NCI-H1694 (cell line): ENCODE measurements around the gene RGL2.
"Not testable (repeated sequence)": the region's sequence is repeated elsewhere in the genome, so short reads cannot be mapped to it uniquely, and the experiment has no call there.

Experiments
- DNase-seq: peaks from one replicate; lab custom pipeline; 2025; lab: John Stamatoyannopoulos, UW

Gene RGL2, protein sequence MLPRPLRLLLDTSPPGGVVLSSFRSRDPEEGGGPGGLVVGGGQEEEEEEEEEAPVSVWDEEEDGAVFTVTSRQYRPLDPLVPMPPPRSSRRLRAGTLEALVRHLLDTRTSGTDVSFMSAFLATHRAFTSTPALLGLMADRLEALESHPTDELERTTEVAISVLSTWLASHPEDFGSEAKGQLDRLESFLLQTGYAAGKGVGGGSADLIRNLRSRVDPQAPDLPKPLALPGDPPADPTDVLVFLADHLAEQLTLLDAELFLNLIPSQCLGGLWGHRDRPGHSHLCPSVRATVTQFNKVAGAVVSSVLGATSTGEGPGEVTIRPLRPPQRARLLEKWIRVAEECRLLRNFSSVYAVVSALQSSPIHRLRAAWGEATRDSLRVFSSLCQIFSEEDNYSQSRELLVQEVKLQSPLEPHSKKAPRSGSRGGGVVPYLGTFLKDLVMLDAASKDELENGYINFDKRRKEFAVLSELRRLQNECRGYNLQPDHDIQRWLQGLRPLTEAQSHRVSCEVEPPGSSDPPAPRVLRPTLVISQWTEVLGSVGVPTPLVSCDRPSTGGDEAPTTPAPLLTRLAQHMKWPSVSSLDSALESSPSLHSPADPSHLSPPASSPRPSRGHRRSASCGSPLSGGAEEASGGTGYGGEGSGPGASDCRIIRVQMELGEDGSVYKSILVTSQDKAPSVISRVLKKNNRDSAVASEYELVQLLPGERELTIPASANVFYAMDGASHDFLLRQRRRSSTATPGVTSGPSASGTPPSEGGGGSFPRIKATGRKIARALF

DNA sequence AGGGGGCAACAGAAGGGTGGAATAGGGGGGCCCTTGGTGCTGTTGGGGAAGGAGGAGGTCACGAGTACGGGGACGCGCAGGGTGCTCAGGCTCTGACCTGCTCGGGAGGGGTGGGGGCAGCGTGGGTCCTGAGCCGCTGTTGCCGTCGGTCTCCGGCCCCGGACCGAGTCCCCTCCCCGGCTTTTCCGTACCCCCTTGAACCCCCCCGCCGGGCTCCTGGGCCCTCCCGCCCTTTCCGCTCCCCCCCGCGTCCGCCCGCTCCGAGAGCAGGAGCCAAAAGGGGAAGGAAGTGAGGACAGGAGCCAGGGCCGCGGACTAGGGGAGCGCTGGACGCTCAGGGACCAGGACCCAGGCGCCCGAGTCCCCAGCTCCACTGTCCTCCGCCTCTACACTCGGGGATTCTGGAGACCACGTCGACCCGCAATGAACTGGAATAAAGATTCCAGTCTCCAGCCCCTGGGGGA, at the start of gene RGL2:
RGL2 (minus strand) TSS at position 170 of the 464 bp plus-strand sequence. CDS start 332 bp downstream, outside the sequence.
- no peak for DNase-seq

DNA sequence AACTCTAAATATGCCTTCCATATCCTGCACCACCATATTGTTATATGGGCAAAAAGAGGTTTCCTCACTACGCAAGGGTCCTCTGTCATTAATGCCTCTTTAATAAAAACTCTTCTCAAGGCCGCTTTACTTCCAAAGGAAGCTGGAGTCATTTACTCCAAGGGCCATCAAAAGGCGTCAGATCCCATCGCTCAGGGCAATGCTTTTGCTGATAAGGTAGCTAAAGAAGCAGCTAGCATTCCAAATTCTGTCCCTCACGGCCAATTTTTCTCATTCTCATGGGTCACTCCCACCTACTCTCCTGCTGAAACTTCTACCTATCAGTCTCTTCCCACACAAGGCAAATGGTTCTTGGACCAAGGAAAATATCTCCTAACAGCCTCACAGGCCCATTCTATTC, 49.1 kb upstream of the RGL2 start:
- no peak for DNase-seq

DNA sequence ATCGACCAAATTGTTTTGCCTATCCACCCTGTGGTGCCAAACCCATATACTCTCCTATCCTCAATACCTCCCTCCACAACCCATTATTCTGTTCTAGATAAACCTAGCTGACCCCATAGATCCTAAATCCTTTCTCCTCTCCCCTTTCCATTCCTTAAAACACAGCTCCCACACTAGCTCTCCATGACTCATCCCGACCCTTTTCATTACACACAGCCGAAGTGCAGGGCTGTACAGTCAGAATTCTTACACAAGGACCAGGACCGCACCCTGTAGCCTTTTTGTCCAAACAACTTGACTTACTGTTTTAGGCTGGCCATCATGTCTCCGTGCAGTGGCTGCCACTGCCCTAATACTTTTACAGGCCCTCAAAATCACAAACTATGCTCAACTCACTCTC, 48.2 kb upstream of the RGL2 start:
- not testable (repeated sequence) for DNase-seq

DNA sequence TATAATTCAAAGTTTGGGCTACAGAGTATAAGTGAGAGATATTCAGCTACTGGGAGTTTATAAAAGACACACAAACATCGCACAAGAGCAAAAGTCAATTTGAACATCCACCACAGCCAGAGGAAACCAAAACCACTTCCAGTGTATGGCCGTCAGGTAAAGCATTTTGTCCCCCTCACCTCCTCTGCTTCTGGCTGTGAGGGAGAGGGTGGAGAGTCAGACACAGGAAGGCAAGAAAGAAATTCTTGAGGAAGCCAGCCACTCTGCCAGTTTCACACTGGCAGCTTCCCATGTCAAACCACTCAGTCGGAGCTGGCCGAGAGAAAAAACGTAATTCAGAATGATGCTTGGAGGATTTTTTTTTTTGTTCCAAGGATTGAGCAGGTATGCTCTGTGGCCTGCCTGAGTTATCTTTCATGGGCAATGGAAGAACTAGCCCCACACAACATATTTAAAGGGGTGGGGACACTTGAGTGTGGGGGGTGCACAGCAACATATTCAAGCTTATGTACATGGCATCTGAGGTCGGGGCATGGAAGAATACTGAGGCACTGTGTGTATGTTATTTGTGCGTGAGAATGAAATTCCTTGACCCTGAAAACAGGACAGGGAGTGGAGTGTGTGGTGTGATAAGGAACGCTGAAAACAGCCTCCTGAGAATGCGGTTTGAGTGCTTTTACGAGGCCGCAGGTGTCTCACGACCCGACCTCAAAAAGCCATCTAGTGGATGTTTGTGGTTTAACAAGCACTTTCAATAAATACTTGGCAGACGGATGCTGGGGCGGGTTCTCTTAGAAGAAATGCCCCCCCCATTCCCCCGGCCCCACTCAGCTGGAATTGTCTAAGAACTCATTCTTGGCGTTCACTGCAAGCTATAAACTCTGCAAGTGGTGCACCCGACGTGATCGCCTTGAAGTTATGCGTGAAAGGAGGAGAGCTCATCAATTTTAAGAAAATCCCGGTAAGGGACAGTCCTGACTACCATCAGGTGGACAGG, 46.3 kb upstream of the RGL2 start:
- DNase-seq: peak; percentile 50

DNA sequence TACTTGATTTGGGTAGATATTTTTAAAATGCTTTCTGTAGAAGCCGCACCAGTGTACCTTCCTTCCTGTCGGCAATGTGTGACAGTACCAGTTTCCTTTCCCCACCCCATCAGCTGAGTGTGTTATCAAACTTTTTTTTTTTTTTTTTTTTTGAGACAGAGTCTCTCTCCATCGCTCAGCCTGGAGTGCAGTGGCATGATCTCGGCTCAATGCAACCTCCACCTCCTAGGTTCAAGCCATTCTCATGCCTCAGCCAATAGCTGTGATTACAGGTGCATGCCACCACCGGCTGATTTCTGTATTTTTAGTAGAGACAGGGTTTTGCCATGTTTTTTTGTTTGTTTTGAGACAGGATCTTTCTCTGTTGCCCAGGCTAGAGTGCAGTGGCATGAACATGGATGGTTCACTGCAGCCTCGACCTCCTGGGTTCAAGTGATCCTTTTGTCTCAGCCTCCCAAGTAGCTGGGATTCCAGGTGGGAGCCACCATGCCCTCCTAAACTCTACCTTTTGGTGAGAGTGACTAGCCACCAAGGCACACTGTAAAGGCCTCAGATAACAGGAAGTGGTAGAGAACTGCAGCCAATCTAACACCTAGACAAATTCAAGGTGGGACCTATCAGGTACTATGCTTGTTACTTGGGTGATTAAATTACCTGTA, 45.3 kb upstream of the RGL2 start:
- DNase-seq: no peak

DNA sequence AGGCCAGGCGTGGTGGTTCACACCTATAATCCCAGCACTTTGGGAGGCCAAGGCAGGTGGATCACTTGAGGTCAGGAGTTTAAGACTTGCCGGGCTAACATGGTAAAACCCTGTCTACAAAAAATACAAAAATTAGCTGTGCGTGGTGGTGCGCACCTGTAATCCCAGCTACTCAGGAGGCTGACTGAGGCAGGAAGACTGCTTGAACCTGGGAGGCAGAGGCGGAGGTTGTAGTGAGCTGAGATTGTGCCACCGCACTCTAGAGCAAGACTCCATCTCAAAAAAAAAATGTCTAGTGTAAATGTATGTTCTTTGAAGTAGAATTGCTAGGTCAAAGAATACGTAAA, 44.8 kb upstream of the RGL2 start:
- DNase-seq: not testable (repeated sequence)

DNA sequence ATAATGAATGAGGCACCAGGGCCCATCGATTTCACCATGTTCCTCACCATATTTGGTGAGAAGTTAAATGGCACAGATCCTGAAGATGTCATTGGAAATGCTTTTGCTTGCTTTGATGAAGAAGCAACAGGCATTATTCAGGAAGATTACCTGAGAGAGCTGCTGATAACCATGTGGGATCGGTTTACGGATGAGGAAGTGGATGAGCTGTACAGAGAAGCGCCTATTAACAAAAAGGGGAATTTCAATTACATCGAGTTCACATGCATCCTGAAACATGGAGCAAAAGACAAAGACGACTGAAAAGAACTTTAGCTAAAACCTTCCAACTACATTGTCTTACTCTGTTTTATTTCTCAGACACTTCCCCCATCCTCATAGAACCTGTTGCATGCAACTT, 40.5 kb upstream of the RGL2 start:
- no peak for DNase-seq

DNA sequence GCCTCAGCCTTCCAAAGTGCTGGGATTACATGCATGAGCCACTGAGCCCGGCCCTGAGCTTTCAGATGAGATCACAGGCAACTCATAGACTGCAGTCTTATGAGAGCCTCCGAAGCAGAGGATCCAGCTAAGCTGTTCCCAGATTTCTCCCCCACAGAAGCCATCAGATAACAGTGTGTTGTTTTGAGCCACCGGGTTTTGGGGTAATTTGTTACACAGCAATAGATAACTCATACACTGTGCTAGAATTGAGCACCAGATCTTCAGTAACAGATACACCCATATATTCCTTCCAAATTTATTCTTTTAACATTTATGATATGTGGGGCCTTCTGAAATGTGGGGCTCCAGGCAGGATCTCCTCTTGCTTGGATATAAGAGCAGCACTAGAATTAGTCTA, 37.8 kb upstream of the RGL2 start:
- DNase-seq: no peak

DNA sequence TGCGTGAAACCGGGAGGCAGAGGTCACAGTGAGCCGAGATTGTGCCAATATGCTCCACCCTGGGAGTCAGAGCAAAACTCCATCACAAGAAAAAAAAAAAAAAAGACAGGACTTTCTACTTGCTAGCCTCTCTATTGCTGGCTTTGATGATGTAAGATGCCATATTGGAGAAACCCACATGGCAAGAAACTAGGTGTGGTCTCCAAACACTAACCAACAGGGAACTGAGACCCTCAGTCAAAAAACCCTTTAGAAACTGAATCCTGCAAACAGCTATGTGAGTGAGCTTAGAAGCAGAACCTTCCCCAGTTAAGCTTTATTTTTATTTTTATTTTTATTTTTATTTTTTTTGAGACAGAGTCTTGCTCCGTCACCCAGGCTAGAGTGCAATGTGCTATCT, 37.2 kb upstream of the RGL2 start:
- DNase-seq: no peak

DNA sequence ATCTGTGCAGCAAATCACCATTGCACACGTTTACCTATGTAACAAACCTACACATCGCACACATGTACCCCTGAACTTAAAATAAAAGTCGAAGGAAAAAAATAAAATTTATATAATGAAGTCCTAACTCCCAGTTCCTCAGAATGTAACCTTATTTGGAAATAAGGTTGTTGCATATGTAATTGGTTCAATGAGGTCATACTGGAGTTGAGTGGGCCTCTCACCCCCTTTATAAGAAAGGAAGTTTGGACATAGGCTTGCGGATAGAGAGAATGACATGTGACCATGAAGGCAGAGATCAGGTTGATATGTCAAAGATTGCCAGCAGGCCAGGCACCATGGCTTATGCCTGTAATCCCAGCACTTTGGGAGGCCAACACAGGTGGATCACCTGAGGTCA, 34.9 kb upstream of the RGL2 start:
- no peak for DNase-seq

DNA sequence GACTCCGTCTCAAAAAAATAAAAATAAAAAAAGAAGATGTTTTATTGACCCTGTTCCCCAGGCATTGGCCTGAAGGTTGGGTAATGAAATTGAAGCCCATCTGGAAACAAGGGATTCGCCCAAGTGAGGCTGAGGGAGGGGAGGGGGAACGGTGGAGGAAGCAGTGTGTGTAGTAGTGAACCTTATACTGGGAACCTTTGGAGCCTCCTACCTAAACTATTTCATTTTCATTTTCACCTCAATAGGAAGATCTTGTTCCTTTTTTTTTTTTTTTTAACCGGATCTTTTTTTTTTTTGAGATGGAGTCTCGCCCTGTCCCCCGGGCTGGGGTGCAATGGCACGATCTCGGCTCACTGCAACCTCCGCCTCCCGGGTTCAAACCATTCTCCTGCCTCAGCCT, 32.0 kb upstream of the RGL2 start:
- no peak for DNase-seq

DNA sequence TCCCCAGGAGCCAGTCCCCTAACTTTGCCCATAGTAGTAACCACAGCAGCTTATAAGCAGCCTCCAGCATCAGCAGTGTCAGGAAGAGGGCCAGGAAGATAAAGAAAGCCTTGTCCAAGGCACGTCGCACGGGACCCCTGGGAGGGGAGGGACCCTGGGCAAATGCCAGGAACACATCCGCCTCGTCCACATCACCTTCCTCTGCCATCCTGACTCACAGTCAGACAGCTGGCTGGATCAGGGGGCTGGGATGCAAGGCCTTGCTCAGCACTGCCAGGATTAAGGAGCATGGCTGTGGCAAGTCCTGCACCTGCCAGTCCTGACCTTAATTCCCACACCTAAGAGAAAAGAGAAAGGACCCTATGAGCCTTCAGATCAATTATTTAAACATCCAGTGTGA, 30.3 kb upstream of the RGL2 start:
- no peak for DNase-seq

DNA sequence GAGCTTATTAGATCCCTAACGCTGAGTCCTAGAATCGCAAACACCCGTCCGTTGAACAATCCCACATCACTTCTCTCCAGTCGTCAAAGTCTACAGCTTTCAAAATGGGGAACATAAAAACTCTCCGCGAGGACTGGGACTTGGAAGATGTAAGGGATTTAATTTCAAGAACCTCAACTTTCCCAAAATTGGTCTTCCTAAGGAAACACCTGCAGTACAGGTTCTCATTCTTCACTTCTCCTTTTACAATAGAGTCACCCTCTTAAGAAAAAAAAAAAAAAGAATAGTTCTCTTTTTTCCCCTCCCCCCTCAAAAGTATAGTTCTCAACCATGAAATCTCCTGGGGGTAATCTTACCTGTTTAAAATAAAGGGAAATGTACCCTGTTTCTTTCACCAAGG, 25.4 kb upstream of the RGL2 start:
- DNase-seq: no peak

DNA sequence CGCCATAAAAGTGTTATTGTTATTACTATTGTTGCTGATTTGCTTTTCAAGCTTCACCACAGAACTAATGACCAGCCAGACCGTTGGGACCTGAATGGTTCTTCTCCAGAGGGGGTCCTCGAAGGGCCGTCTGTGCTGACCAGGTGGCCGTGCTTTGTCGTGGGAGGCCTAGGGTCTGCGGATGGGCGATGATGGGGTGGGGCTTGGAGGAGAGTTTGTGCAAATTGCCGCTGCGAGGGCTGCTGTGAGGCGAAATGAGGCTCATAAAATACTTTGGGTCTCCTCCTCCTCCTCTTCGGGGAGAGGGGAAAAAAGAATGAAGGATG, 24.8 kb upstream of the RGL2 start:
- DNase-seq: no peak

DNA sequence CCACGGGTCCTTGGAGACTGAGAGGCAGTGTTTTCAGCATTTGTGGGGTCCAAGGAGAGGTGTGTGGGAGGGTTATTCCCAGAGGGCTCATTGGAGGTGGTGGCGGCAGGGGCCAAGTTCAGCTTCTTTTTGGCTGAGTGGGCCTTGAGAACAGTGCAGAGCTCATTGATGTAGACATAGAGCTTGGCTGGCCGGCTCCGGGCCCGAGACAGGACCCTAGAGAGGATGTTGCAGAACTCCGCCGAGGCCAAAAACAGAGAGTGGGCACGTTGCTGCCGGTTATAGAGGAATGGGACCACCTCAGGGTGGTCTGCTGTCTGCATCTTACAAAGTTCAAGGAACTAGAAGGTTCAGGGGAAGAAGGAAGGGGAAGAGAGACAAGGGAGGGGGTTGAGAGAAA, 22.5 kb upstream of the RGL2 start:
- no peak for DNase-seq

DNA sequence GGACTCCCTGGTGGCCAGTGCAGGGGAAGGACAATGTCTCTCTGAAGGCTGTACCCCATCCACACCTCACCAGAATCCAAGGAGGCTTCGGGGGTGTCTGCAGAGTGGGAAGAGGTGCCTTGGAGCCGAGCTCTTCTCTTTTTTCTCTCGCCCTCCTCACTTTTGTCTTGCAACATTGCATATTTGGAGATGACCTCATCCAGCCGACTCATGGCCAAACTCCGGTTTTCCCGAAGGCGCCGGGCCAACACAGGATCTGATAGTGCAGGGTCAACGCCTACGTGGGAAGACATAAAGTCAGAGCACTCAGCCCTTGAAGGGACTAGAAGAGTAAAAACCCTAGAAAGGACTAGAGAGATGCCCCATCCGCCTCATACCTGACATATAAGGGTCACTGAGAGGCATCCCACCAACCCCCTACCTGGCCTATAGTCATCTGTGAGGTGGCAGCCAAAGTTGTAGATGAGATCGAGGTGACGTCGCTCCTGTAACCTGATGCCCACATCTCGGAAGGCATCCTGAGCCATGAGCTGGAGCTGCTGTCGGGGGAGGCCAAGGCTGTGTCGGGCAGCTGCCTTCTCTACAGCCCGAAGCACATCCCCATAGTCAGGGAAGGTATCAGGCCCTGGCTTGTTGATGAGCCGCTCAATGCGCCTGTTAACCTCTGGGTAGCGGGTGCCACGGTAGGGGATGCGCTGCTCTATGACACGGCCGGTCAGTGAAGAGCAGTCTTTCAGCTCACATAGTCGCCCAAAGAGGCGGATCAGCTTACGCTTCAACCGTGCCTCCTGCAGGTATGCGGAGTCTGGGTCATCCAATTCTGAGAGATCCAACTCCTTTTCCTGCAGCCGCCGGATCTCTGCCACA, 21.8 kb upstream of the RGL2 start:
- no peak for DNase-seq

DNA sequence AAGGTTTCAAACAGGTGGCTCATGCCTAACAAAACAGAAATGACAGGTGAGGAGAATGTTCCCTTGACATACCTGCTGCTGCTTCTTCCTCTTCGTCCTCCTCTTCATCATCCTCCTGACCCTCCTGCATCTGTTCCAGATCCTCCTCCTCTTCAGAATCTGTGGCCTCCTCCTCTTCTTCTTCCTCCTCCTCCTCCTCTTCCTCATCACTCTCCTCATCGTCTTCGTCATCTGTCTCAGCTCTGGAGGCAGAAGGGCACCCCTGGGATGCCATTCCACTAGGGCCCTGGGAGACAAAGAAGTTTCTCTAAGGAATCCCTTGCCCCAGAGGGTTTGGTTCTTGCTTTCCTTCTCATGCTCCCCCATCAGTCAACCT, 21.2 kb upstream of the RGL2 start:
- no peak for DNase-seq

DNA sequence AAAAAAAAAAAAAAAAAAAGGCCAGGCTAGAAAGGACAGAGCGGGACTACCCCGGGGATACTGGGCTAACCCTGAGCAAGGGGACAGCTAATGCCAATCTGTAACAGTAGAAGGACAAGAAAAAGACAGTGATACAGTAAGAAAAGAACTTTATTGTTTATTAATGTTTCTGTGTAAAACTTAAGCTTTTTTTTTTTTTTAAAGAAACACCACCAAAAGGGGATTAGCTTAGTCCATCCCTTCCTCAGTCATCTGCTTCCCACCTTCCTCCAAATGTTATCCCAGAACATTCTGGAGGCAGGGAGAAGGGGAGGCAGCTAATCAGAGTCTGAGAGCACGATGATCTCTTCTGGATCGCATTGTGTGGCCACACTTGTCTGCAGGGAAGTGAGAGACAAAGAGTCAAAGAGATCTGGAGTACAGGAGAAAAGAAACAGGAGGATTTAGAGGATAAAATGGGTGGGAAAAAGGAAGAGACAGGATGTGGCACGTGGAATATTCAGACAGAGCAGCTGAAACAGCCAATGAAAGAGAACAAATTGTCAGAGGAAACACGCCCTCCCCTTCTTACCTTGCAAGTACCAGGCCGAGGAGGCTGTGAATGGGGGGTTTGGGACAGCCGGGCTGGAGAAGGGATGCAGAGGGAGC, 19.8 kb upstream of the RGL2 start:
- no peak for DNase-seq

DNA sequence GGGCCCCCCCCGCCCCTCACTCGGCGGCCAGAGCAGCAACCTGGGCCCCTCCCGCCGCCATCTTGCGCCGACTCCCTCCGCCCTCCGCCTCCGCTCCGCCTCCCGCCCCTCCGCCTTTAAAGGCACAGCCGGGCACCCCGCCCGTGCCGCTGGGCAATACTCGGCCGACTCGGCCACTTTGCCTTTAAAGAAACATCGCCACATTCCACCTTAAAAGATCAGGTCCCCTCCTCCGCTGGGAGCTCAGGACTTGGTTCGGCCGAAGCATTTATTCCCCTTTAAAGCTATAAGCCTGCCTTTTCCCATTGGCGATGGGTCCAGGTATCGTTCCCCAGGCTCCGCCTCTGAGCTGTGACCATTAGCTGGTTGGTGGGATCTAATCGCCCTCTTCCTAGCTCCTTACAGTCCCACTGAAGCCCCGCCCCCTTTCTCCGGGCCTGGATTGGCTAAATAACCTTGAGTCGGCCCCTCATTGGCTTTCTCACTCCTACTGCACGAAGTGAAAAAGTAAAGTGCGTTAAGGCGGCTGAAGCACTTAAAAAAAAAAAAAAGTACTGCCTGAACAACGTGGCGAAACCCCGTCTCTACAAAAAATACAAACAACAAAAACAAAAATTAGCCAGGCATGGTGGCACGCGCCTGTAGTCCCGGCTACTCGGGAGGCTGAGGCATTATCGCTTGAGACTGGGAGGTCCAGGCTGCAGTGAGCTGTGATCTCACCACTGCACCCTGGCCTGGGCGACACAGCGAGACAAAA, 19.1 kb upstream of the RGL2 start, which contains the start of gene ZBTB22:
ZBTB22 (minus strand) TSS at position 76 of the 757 bp plus-strand sequence. CDS start 828 bp downstream, outside the sequence.
- peak; percentile 87 for DNase-seq

DNA sequence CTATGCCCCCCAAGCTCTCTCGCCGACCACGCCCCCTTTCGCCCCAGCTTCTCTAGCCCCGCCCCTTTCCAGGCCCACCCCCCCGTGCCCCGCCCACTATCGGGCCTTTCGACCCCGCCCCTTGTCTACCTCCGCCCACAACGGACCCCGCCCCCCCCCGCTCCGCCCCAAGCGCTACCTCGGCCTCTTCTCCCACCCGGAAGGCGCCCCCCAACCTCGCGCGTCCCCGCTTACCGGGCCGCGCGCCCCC, 18.6 kb upstream of the RGL2 start:
- no peak for DNase-seq
